DND-41 (cell line): ENCODE data around the gene TMEM255B.

Experiments used
- ATAC-seq: fragments of 200-7000 bp; cut with Tn5 transposase; 3 replicates; pipeline ENCODE4 v1.9.1; 2021; ENCODE audit warnings: low read depth; ENCODE audit not compliant: insufficient read depth
- DNase-seq: peaks from one replicate; pipeline ENCODE4 v3.0.0-alpha.2; 2020
- H2AFZ ChIP-seq: 2 replicates; pipeline ENCODE4 v1.6.0; 2012; ENCODE audit warnings: low read depth, low read length
- H3K27ac ChIP-seq: 2 replicates; pipeline ENCODE4 v1.5.1; 2012; ENCODE audit warnings: low read length, inconsistent platforms
- H3K27me3 ChIP-seq: fragments of 200-600 bp; sonication (generic); 2 replicates; pipeline ENCODE4 v1.6.0; 2012; ENCODE audit warnings: low read length, mild to moderate bottlenecking, inconsistent platforms; ENCODE audit not compliant: insufficient read depth, poor library complexity
- H3K36me3 ChIP-seq: 2 replicates; pipeline ENCODE4 v1.5.1; 2012; ENCODE audit warnings: low read length, inconsistent platforms; ENCODE audit not compliant: insufficient read depth
- H3K4me1 ChIP-seq: 2 replicates; pipeline ENCODE4 v1.5.1; 2012; ENCODE audit warnings: mild to moderate bottlenecking, low read length; ENCODE audit not compliant: insufficient read depth
- H3K4me2 ChIP-seq: 2 replicates; pipeline ENCODE4 v1.6.0; 2012; ENCODE audit warnings: mild to moderate bottlenecking, moderate library complexity, low read length, inconsistent platforms; ENCODE audit not compliant: insufficient read depth
- H3K4me3 ChIP-seq, 2 experiments: fragments of 200-600 bp in 1 of 2; shearing (Covaris generic) in 1 of 2; 2 replicates each; pipeline ENCODE4 v1.5.1; 2012 to 2016; ENCODE audit warnings: inconsistent platforms in 2 of 2, low read length in 2 of 2, mild to moderate bottlenecking in 2 of 2, low read depth in 1 of 2, moderate library complexity in 1 of 2
- H3K79me2 ChIP-seq: 2 replicates; pipeline ENCODE4 v1.6.0; 2012; ENCODE audit warnings: low read length, inconsistent platforms; ENCODE audit not compliant: insufficient read depth
- H3K9ac ChIP-seq: 2 replicates; pipeline ENCODE4 v1.6.0; 2012; ENCODE audit warnings: low read depth, mild to moderate bottlenecking, inconsistent platforms, low read length, moderate library complexity
- H3K9me3 ChIP-seq: 2 replicates; pipeline ENCODE4 v1.5.1; 2012; ENCODE audit warnings: low read length, moderate library complexity, mild to moderate bottlenecking, inconsistent platforms; ENCODE audit not compliant: insufficient read depth, severe bottlenecking
- H4K20me1 ChIP-seq: 2 replicates; pipeline ENCODE4 v1.6.0; 2012; ENCODE audit warnings: low read length; ENCODE audit not compliant: insufficient read depth
- CTCF ChIP-seq: IDR thresholded peaks from 2 replicates; pipeline ENCODE4 v1.5.1; 2012; ENCODE audit warnings: borderline replicate concordance, low read length, moderate library complexity, mild to moderate bottlenecking; ENCODE audit not compliant: poor library complexity, severe bottlenecking; ENCODE audit errors: extremely low read depth
- EZH2 ChIP-seq: IDR thresholded peaks from 3 replicates; pipeline ENCODE4 v1.6.1; 2012; ENCODE audit warnings: borderline replicate concordance, low read depth, mild to moderate bottlenecking, moderate library complexity, low read length, inconsistent platforms; ENCODE audit not compliant: severe bottlenecking

The TMEM255B gene

GRCh38 chr13:113804017-113804702 is 45.1 kb downstream of the TMEM255B start:
- no peak overlapping the region for H2AFZ ChIP-seq
- no peak for ATAC-seq
- no peak overlapping the region for H3K4me2 ChIP-seq

DNA sequence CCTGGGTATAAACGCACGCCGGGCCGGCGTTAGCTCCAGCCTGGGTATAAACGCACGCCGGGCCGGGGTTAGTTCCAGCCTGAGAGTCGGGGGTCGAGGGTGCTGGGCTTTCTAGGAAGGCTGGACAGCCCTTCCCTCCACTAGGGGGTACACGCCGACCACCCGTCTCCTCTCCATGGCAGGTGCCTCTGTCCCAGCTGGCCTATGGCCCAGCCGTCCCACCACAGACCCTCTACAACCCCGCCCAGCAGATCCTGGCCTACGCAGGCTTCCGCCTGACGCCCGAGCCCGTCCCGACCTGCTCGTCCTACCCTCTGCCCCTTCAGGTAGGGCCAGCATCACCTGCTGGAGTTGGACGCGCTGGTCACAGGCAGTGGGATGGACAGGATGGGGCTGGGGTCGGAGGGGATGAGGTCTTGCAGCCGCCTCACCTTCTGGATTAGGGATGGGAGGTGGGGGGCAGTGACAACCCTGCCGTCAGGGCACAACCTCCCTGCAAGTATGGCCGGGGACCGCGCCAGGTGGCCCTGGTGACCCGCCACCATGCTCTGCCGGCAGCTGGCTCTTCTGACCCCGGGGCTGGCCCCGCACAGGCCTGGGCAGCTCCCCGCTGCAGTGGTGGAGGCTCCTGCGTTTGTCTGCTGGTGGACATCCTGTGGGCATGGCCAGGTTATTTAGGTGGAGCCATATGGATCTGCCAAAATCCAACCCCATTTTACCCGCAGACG is 45.8 kb downstream of the TMEM255B start:
- ATAC-seq (no peak), DNase-seq (no peak)
- no peak overlapping the region for H3K4me2 ChIP-seq
- H3K4me3 ChIP-seq: no peak overlapping the region
- H4K20me1 ChIP-seq: peaks cover 8% of the 10 kb centered on the region
- H3K36me3 ChIP-seq: no peaks in the 10 kb centered on the region
- H3K4me1 ChIP-seq: no peaks in the 10 kb centered on the region
- TF ChIP-seq CTCF (no peak), EZH2 (no peak)
- no peak overlapping the region for H3K9ac ChIP-seq
- H3K79me2 ChIP-seq: no peaks in the 10 kb centered on the region
- H3K27me3 ChIP-seq: no peaks in the 10 kb centered on the region
- H3K27ac ChIP-seq: no peak overlapping the region
- peaks cover 19% of the 10 kb centered on the region for H3K9me3 ChIP-seq
- no peak overlapping the region for H2AFZ ChIP-seq

More at GRCh38 chr13:113804017-113804702, 45.1 kb downstream of the TMEM255B start:
- H3K4me3 ChIP-seq: no peak overlapping the region
- TF ChIP-seq EZH2 (no peak), CTCF (no peak)
- peaks cover 14% of the 10 kb centered on the region for H3K9me3 ChIP-seq
- no peaks in the 10 kb centered on the region for H3K79me2 ChIP-seq
- no peak for DNase-seq
- H3K4me1 ChIP-seq: no peaks in the 10 kb centered on the region
- H4K20me1 ChIP-seq: peaks cover 8% of the 10 kb centered on the region
- H3K27me3 ChIP-seq: no peaks in the 10 kb centered on the region
- H3K9ac ChIP-seq: no peak overlapping the region
- H3K27ac ChIP-seq: no peak overlapping the region
- no peaks in the 10 kb centered on the region for H3K36me3 ChIP-seq

- Histone ChIP-seq H3K27me3 (no peaks in the 10 kb centered on the region), H2AFZ (no peak overlapping the region), H3K36me3 (no peaks in the 10 kb centered on the region), H3K27ac (no peak overlapping the region), H3K4me2 (no peak overlapping the region), H3K4me1 (no peaks in the 10 kb centered on the region), H4K20me1 (peaks cover 6% of the 10 kb centered on the region), H3K4me3 (no peak overlapping the region), H3K9ac (no peak overlapping the region), H3K9me3 (peaks cover 21% of the 10 kb centered on the region), H3K79me2 (no peaks in the 10 kb centered on the region)
- TF ChIP-seq CTCF: no peak
- no peak for TF ChIP-seq EZH2
- DNase-seq (no peak), ATAC-seq (no peak)
Observed at GRCh38 chr13:113805431-113806103, 46.5 kb downstream of the TMEM255B start.
